Measurements from ENCODE around the gene KCNAB2. TPM values are rescaled to one million over a fixed set of nuclear protein-coding genes. Genes with fewer than 3 reads are reported as not detected.

The KCNAB2 gene
- total RNA-seq, 1 experiment from 2014 or later = 11.0 TPM

DNA sequence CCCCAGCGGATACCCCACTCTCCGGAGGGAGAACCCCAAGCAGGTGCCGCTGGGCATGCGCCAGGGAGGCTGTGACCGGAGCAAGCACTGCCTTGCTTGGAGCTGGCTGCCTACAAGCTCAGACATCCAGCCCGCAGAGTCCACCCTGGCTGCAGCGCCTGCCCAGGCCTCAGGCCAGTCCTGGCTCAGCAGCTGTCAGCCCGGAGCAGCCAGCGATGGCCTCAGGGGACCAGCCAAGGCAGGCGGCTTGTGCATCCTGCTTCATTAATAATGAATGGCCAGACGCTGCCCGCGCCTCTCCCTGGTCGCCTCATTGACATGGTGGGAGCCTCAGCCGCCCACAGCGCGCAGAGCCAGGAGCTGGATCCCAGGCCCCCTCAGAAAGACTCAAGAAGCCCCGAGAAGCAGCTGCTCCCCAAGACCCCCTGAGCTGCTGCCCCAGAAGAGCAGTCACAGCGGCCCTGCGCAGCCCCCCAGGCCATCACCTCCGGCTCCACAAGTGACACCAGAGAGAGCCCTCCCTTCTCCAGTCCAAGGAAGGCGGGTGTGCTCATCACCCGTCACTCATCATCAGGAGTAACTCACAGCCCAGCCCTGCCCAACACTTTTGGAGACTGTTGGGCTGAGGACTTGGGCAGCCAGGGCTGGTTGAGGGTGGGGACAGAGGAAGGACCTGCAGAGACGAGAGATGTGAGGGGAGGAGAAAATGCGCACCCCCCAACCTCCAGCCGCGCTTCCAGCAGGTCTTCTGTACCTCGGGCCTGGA lies 19.6 kb downstream of the KCNAB2 start:
- Mint-ChIP-seq H3K4me3 (ENCODE audit: unreplicated experiment) (no peak overlapping the region), H3K27ac (ENCODE audit: unreplicated experiment) (no peak overlapping the region), H3K4me1 (ENCODE audit: low read depth, unreplicated experiment) (no peaks in the 10 kb centered on the region), H3K27me3 (ENCODE audit: insufficient read depth, unreplicated experiment) (no peaks in the 10 kb centered on the region), H3K36me3 (ENCODE audit: insufficient read depth, unreplicated experiment) (no peaks in the 10 kb centered on the region), H3K9me3 (ENCODE audit: unreplicated experiment) (no peaks in the 10 kb centered on the region)
- H3K9me3 ChIP-seq = no peaks in the 10 kb centered on the region
- DNase-seq = no peak
- intact Hi-C loops (cut with micrococcal nuclease; ENCODE audit: unreplicated experiment) = no loop called here
- BruUV-seq (replicated peaks) = no TSS peak
- H3K4me3 ChIP-seq (ENCODE audit: low read depth, low read length) = no peak overlapping the region
- no peaks in the 10 kb centered on the region for H3K27me3 ChIP-seq (replicated peaks; ENCODE audit: control insufficient read depth, insufficient read depth, low read length)
- H3K36me3 ChIP-seq (ENCODE audit: control insufficient read depth, insufficient read depth, low read length) = no peaks in the 10 kb centered on the region
- CTCF ChIA-PET = no interaction called here
- TF ChIP-seq, protein P1, sequence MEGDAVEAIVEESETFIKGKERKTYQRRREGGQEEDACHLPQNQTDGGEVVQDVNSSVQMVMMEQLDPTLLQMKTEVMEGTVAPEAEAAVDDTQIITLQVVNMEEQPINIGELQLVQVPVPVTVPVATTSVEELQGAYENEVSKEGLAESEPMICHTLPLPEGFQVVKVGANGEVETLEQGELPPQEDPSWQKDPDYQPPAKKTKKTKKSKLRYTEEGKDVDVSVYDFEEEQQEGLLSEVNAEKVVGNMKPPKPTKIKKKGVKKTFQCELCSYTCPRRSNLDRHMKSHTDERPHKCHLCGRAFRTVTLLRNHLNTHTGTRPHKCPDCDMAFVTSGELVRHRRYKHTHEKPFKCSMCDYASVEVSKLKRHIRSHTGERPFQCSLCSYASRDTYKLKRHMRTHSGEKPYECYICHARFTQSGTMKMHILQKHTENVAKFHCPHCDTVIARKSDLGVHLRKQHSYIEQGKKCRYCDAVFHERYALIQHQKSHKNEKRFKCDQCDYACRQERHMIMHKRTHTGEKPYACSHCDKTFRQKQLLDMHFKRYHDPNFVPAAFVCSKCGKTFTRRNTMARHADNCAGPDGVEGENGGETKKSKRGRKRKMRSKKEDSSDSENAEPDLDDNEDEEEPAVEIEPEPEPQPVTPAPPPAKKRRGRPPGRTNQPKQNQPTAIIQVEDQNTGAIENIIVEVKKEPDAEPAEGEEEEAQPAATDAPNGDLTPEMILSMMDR (IDR thresholded peaks at IDR 0.05; ENCODE audit: insufficient read depth in 1 of 2, low read depth in 1 of 2, low read length in 1 of 2, severe bottlenecking in 1 of 2, unreplicated experiment in 1 of 2) = no peak
- POLR2A ChIA-PET = no interaction called here
- H3K4me1 ChIP-seq = no peaks in the 10 kb centered on the region

DNA sequence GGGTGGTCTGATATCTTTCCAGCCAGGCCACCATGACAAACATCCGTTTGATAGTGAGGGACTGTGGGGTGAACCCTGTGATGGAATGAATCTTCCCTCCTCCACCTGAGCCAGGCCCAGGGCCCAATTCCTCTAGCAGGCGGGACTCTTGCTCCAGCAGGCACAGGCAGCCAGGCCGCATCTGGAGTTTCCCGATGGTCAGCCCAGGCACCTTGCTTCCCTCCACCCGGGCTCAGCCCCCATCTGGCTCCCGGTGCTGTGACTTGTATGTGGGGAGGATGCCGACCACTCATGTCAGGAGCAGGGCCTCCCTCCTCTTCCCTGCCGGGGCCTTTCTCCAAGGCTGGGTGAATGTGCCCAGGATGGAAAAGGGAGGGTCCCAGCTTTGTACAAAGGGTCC lies 21.0 kb downstream of the KCNAB2 start:
- Mint-ChIP-seq H3K4me3 (ENCODE audit: unreplicated experiment) (no peak overlapping the region), H3K4me1 (ENCODE audit: low read depth, unreplicated experiment) (no peaks in the 10 kb centered on the region), H3K27ac (ENCODE audit: unreplicated experiment) (no peak overlapping the region), H3K9me3 (ENCODE audit: unreplicated experiment) (no peaks in the 10 kb centered on the region), H3K36me3 (ENCODE audit: insufficient read depth, unreplicated experiment) (no peaks in the 10 kb centered on the region), H3K27me3 (ENCODE audit: insufficient read depth, unreplicated experiment) (no peaks in the 10 kb centered on the region)
- Histone ChIP-seq H3K27me3 (replicated peaks; ENCODE audit: control insufficient read depth, insufficient read depth, low read length) (no peaks in the 10 kb centered on the region), H3K4me1 (no peaks in the 10 kb centered on the region), H3K36me3 (ENCODE audit: control insufficient read depth, insufficient read depth, low read length) (no peaks in the 10 kb centered on the region), H3K4me3 (ENCODE audit: low read depth, low read length) (no peak overlapping the region), H3K9me3 (no peaks in the 10 kb centered on the region)
- POLR2A ChIA-PET = no interaction called here
- TF ChIP-seq, protein P1 (IDR thresholded peaks at IDR 0.05; ENCODE audit: insufficient read depth in 1 of 2, low read depth in 1 of 2, low read length in 1 of 2, severe bottlenecking in 1 of 2, unreplicated experiment in 1 of 2) = no peak
- BruUV-seq (replicated peaks) = no TSS peak
- DNase-seq = no peak
- intact Hi-C loops (cut with micrococcal nuclease; ENCODE audit: unreplicated experiment) = no loop called here
- CTCF ChIA-PET = no interaction called here

DNA sequence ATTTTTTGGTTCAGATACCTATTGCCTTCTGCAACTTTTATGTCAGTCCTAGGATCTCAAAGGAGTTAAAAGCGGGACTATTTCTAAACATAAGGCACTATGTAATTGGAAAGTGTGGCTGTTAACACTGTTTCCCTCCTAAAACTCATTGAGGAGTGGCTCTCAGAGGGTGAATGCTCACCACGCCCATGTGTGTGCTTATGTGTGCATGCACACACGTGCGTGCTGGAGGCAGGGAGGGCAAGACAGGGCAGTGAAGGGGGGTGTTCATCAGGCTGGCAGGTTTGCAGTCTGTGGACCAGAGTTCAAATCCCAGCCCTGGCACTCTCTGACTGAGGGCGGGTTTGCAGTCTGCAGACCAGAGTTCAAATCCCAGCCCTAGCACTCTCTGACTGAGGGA lies 22.4 kb downstream of the KCNAB2 start:
- Mint-ChIP-seq H3K27me3 (ENCODE audit: insufficient read depth, unreplicated experiment) (no peaks in the 10 kb centered on the region), H3K36me3 (ENCODE audit: insufficient read depth, unreplicated experiment) (no peaks in the 10 kb centered on the region), H3K27ac (ENCODE audit: unreplicated experiment) (no peak overlapping the region), H3K4me1 (ENCODE audit: low read depth, unreplicated experiment) (no peaks in the 10 kb centered on the region), H3K4me3 (ENCODE audit: unreplicated experiment) (no peak overlapping the region), H3K9me3 (ENCODE audit: unreplicated experiment) (no peaks in the 10 kb centered on the region)
- Histone ChIP-seq H3K9me3 (no peaks in the 10 kb centered on the region), H3K36me3 (ENCODE audit: control insufficient read depth, insufficient read depth, low read length) (no peaks in the 10 kb centered on the region), H3K4me1 (no peaks in the 10 kb centered on the region), H3K4me3 (ENCODE audit: low read depth, low read length) (no peak overlapping the region), H3K27me3 (replicated peaks; ENCODE audit: control insufficient read depth, insufficient read depth, low read length) (no peaks in the 10 kb centered on the region)
- DNase-seq = no peak
- intact Hi-C loops (cut with micrococcal nuclease; ENCODE audit: unreplicated experiment) = no loop called here
- ChIA-PET CTCF (no interaction called here), POLR2A (no interaction called here)
- no TSS peak for BruUV-seq (replicated peaks)
- TF ChIP-seq, protein P1 (IDR thresholded peaks at IDR 0.05; ENCODE audit: insufficient read depth in 1 of 2, low read depth in 1 of 2, low read length in 1 of 2, severe bottlenecking in 1 of 2, unreplicated experiment in 1 of 2) = no peak
